ENCODE measurements around the gene POU6F2.

GRCh38 chr7:39128287-39128843 is 150.7 kb downstream of the POU6F2 start:
- TF ChIP-seq CTCF (IDR thresholded peaks at IDR 0.05) (no peak), POLR2A (IDR thresholded peaks at IDR 0.05) (no peak)
